ENCODE measurements around the gene RBPMS2.

GRCh38 chr15:64720188-64720587 lies 55.2 kb downstream of the RBPMS2 start:
- TF ChIP-seq POLR2A (IDR thresholded peaks at IDR 0.05): no peak
- TF ChIP-seq, protein P1, sequence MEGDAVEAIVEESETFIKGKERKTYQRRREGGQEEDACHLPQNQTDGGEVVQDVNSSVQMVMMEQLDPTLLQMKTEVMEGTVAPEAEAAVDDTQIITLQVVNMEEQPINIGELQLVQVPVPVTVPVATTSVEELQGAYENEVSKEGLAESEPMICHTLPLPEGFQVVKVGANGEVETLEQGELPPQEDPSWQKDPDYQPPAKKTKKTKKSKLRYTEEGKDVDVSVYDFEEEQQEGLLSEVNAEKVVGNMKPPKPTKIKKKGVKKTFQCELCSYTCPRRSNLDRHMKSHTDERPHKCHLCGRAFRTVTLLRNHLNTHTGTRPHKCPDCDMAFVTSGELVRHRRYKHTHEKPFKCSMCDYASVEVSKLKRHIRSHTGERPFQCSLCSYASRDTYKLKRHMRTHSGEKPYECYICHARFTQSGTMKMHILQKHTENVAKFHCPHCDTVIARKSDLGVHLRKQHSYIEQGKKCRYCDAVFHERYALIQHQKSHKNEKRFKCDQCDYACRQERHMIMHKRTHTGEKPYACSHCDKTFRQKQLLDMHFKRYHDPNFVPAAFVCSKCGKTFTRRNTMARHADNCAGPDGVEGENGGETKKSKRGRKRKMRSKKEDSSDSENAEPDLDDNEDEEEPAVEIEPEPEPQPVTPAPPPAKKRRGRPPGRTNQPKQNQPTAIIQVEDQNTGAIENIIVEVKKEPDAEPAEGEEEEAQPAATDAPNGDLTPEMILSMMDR (IDR thresholded peaks at IDR 0.05): no peak

Data from lower leg skin (tissue), 3 donors.